SK-N-SH (cell line): ENCODE results near the gene IQGAP2.

Experiments
- EZH2phosphoT487 ChIP-seq: fragments of 200-600 bp; sonication (generic); IDR thresholded peaks from 2 replicates; pipeline ENCODE4 v1.6.1; 2017; ENCODE audit warnings: low read depth, mixed run types, mild to moderate bottlenecking, antibody characterized with exemption, moderate library complexity, borderline replicate concordance
- FOSL2 ChIP-seq: IDR thresholded peaks from 2 replicates; pipeline ENCODE4 v1.4.0; 2012; ENCODE audit warnings: low read depth, mild to moderate bottlenecking, moderate library complexity, borderline replicate concordance
- GABPA ChIP-seq: IDR thresholded peaks from 2 replicates; pipeline ENCODE4 v1.4.0; 2012; ENCODE audit warnings: low read depth, mild to moderate bottlenecking
- JUND ChIP-seq: IDR thresholded peaks from 2 replicates; pipeline ENCODE4 v1.4.0; 2012
- MAX ChIP-seq: IDR thresholded peaks from 2 replicates; pipeline ENCODE4 v1.4.0; 2012; ENCODE audit warnings: low read depth
- MXI1 ChIP-seq: IDR thresholded peaks from 2 replicates; pipeline ENCODE4 v1.6.1; 2012; ENCODE audit warnings: mild to moderate bottlenecking, low read depth, low read length, improper control_type of control experiment
- NFIC ChIP-seq: IDR thresholded peaks from 2 replicates; pipeline ENCODE4 v1.4.0; 2012; ENCODE audit warnings: borderline replicate concordance
- POLR2AphosphoS5 ChIP-seq: IDR thresholded peaks from 2 replicates; pipeline ENCODE4 v1.6.1; 2012; ENCODE audit warnings: low read depth, low read length
- RCOR1 ChIP-seq: fragments of 150-350 bp; IDR thresholded peaks from 2 replicates; pipeline ENCODE4 v1.6.1; 2017; ENCODE audit warnings: antibody characterized with exemption, low read length
- REST ChIP-seq: IDR thresholded peaks from 2 replicates; pipeline ENCODE4 v1.6.1; 2012; ENCODE audit warnings: mild to moderate bottlenecking, low read depth, low read length, moderate library complexity
- TAF1 ChIP-seq: IDR thresholded peaks from 2 replicates; pipeline ENCODE4 v1.6.1; 2012; ENCODE audit warnings: low read depth, mild to moderate bottlenecking, low read length, moderate library complexity, borderline replicate concordance
- USF1 ChIP-seq: IDR thresholded peaks from 2 replicates; pipeline ENCODE4 v1.4.0; 2012; ENCODE audit warnings: low read depth, borderline replicate concordance
- TF ChIP-seq, protein P1 (sequence below): fragments of 200-600 bp; sonication (generic); IDR thresholded peaks from 2 replicates; pipeline ENCODE4 v1.6.1; 2017; ENCODE audit warnings: antibody characterized with exemption, mild to moderate bottlenecking, moderate library complexity
- TF ChIP-seq, protein P2 (sequence below): fragments of 150-350 bp; IDR thresholded peaks from 2 replicates; pipeline ENCODE4 v1.6.1; 2017; ENCODE audit warnings: antibody characterized with exemption, low read length, low read depth, borderline replicate concordance

GRCh38 chr5:76412511-76412910 is 9.4 kb downstream of the IQGAP2 start:
- TF ChIP-seq GABPA (no peak), RCOR1 (no peak), REST (no peak), TAF1 (no peak), NFIC (no peak), EZH2phosphoT487 (no peak), USF1 (no peak), MXI1 (no peak), JUND (no peak), MAX (no peak), FOSL2 (no peak), POLR2AphosphoS5 (no peak)
- TF ChIP-seq, protein P1, sequence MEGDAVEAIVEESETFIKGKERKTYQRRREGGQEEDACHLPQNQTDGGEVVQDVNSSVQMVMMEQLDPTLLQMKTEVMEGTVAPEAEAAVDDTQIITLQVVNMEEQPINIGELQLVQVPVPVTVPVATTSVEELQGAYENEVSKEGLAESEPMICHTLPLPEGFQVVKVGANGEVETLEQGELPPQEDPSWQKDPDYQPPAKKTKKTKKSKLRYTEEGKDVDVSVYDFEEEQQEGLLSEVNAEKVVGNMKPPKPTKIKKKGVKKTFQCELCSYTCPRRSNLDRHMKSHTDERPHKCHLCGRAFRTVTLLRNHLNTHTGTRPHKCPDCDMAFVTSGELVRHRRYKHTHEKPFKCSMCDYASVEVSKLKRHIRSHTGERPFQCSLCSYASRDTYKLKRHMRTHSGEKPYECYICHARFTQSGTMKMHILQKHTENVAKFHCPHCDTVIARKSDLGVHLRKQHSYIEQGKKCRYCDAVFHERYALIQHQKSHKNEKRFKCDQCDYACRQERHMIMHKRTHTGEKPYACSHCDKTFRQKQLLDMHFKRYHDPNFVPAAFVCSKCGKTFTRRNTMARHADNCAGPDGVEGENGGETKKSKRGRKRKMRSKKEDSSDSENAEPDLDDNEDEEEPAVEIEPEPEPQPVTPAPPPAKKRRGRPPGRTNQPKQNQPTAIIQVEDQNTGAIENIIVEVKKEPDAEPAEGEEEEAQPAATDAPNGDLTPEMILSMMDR = no peak
- TF ChIP-seq, protein P2, sequence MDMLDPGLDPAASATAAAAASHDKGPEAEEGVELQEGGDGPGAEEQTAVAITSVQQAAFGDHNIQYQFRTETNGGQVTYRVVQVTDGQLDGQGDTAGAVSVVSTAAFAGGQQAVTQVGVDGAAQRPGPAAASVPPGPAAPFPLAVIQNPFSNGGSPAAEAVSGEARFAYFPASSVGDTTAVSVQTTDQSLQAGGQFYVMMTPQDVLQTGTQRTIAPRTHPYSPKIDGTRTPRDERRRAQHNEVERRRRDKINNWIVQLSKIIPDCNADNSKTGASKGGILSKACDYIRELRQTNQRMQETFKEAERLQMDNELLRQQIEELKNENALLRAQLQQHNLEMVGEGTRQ = no peak
